Measurements from ENCODE around the gene RFWD3. TPM values are rescaled to one million over a fixed set of nuclear protein-coding genes. Genes with fewer than 3 reads are reported as not detected.

RFWD3 gene
- total and polyA plus RNA-seq, 2 of the 13 experiments (the other 11 are each of a cell fraction or from before 2014, with no cell fraction given), result 23.4 to 62.6 TPM

- TF ChIP-seq BRCA1 (CRISPR knock-in tag; IDR thresholded peaks at IDR 0.05) (0 out of 2 replicates have a peak, but pooled peaks have one; percentile 86), DRAP1 (CRISPR knock-in tag; IDR thresholded peaks at IDR 0.05) (peak; percentile 71; the same call in 1 of the 2 replicates), RELA (CRISPR knock-in tag; IDR thresholded peaks at IDR 0.05) (0 out of 2 replicates have a peak, but pooled peaks have one; percentile 33), KAT2B (IDR thresholded peaks at IDR 0.05; ENCODE audit: borderline replicate concordance, low read depth, low read length) (no peak), NFE2L1 (CRISPR knock-in tag; IDR thresholded peaks at IDR 0.05; ENCODE audit: borderline replicate concordance) (no peak), TAF1 (CRISPR knock-in tag; IDR thresholded peaks at IDR 0.05) (peak; percentile 87), LCORL (IDR thresholded peaks at IDR 0.05) (0 out of 2 replicates have a peak, but pooled peaks have one; percentile 37), LCORL (CRISPR knock-in tag; IDR thresholded peaks at IDR 0.05) (no peak), JARID2 (CRISPR knock-in tag; IDR thresholded peaks at IDR 0.05; ENCODE audit: insufficient replicate concordance) (no peak), ZNF232 (CRISPR knock-in tag; IDR thresholded peaks at IDR 0.05; ENCODE audit: borderline replicate concordance) (peak; percentile 85; the same call in 1 of the 2 replicates), CREM (IDR thresholded peaks at IDR 0.05) (peak; percentile 91), CREM (CRISPR knock-in tag; IDR thresholded peaks at IDR 0.05) (no peak), ZBTB37 (CRISPR knock-in tag; IDR thresholded peaks at IDR 0.05) (no peak), SIX1 (CRISPR knock-in tag; IDR thresholded peaks at IDR 0.05; ENCODE audit: borderline replicate concordance) (no peak), ZFP37 (CRISPR knock-in tag; IDR thresholded peaks at IDR 0.05; ENCODE audit: borderline replicate concordance) (0 out of 2 replicates have a peak, but pooled peaks have one; percentile 22), RORA (CRISPR knock-in tag; IDR thresholded peaks at IDR 0.05) (no peak), SRSF1 (optimal IDR thresholded peaks at IDR 0.05; ENCODE audit: low read depth, low read length) (peak; percentile 68), GFI1 (CRISPR knock-in tag; IDR thresholded peaks at IDR 0.05; ENCODE audit: borderline replicate concordance) (peak; percentile 73; the same call in 1 of the 2 replicates), ZNF704 (CRISPR knock-in tag; IDR thresholded peaks at IDR 0.05; ENCODE audit: borderline replicate concordance) (peak; percentile 91), SOX13 (IDR thresholded peaks at IDR 0.05) (no peak), SOX13 (CRISPR knock-in tag; conservative IDR thresholded peaks at IDR 0.05 in 1 of 2, IDR thresholded peaks at IDR 0.05 in 1 of 2) (peak in 1 of 2 experiments; percentile 22; a peak in 1 of 4 replicates), SAP130 (CRISPR knock-in tag; IDR thresholded peaks at IDR 0.05; ENCODE audit: low read depth) (peak; percentile 98), CREB3 (CRISPR knock-in tag; IDR thresholded peaks at IDR 0.05) (peak; percentile 38; the same call in 1 of the 2 replicates), RFXANK (CRISPR knock-in tag; IDR thresholded peaks at IDR 0.05) (peak; percentile 47; the same call in 1 of the 2 replicates), SALL2 (CRISPR knock-in tag; IDR thresholded peaks at IDR 0.05) (peak; percentile 72; the same call in 1 of the 2 replicates), TCF12 (IDR thresholded peaks at IDR 0.05) (no peak), TCF12 (CRISPR knock-in tag; IDR thresholded peaks at IDR 0.05) (0 out of 2 replicates have a peak, but pooled peaks have one; percentile 48), RARA (CRISPR knock-in tag; IDR thresholded peaks at IDR 0.05) (no peak)
Measured at GRCh38 chr16:74666425-74667254, at the start of gene RFWD3 (continued).

Data from HepG2 (cell line).